Trophoblast cell (in vitro differentiated cells and primary cell): ENCODE results near the gene RNF125.

Source experiments
- DNase-seq, 2 donors: peaks; one replicate each; pipeline ENCODE4 v3.0.0-alpha.2; 2016
- H2AFZ ChIP-seq: 2 replicates; pipeline ENCODE4 v1.6.1; 2013; ENCODE audit warnings: low read length, moderate library complexity, mild to moderate bottlenecking; ENCODE audit not compliant: insufficient read depth, poor library complexity
- H2AK5ac ChIP-seq: 2 replicates; pipeline ENCODE4 v1.6.1; 2013; ENCODE audit warnings: mild to moderate bottlenecking, low read length
- H2BK120ac ChIP-seq: 2 replicates; pipeline ENCODE4 v1.6.1; 2013; ENCODE audit warnings: low read length, mild to moderate bottlenecking, moderate library complexity; ENCODE audit not compliant: insufficient read depth, poor library complexity
- H2BK12ac ChIP-seq: 2 replicates; pipeline ENCODE4 v1.6.1; 2013; ENCODE audit warnings: mild to moderate bottlenecking, low read length, moderate library complexity
- H2BK5ac ChIP-seq: 2 replicates; pipeline ENCODE4 v1.6.1; 2013; ENCODE audit warnings: low read length, low read depth, moderate library complexity, mild to moderate bottlenecking; ENCODE audit not compliant: poor library complexity
- H3K14ac ChIP-seq: 2 replicates; pipeline ENCODE4 v1.6.1; 2013; ENCODE audit warnings: mild to moderate bottlenecking, low read length
- H3K18ac ChIP-seq: 2 replicates; pipeline ENCODE4 v1.6.1; 2013; ENCODE audit warnings: mild to moderate bottlenecking, low read length
- H3K23ac ChIP-seq: 2 replicates; pipeline ENCODE4 v1.6.1; 2013; ENCODE audit warnings: low read length
- H3K27ac ChIP-seq: 2 replicates; pipeline ENCODE4 v1.5.1; 2013; ENCODE audit warnings: low read depth, mild to moderate bottlenecking, inconsistent platforms, low read length, moderate library complexity
- H3K27me3 ChIP-seq: 2 replicates; pipeline ENCODE4 v1.6.1; 2013; ENCODE audit warnings: inconsistent platforms, mild to moderate bottlenecking, low read length, moderate library complexity; ENCODE audit not compliant: insufficient read depth
- H3K36me3 ChIP-seq, 2 experiments: 1 replicate in 1 of 2; 2 replicates in 1 of 2; pipeline ENCODE4 v1.6.1; 2013; ENCODE audit warnings: low read length in 2 of 2, mild to moderate bottlenecking in 2 of 2, moderate library complexity in 1 of 2; ENCODE audit not compliant: insufficient read depth in 2 of 2, control insufficient read depth in 1 of 2
- H3K4ac ChIP-seq: 2 replicates; pipeline ENCODE4 v1.6.1; 2013; ENCODE audit warnings: low read depth, mild to moderate bottlenecking, low read length, moderate library complexity
- H3K4me1 ChIP-seq, 2 experiments: 1 replicate in 1 of 2; 2 replicates in 1 of 2; pipeline ENCODE4 v1.6.1; 2013; ENCODE audit warnings: low read length in 2 of 2, mild to moderate bottlenecking in 2 of 2, moderate library complexity in 1 of 2; ENCODE audit not compliant: insufficient read depth in 2 of 2, control insufficient read depth in 1 of 2
- H3K4me2 ChIP-seq: 2 replicates; pipeline ENCODE4 v1.6.1; 2013; ENCODE audit warnings: inconsistent platforms, mild to moderate bottlenecking, low read length, moderate library complexity
- H3K4me3 ChIP-seq: 2 replicates; pipeline ENCODE4 v1.5.1; 2013; ENCODE audit warnings: mild to moderate bottlenecking, low read depth, low read length, inconsistent platforms
- H3K79me1 ChIP-seq: one replicate; pipeline ENCODE4 v1.6.1; 2013; ENCODE audit warnings: low read length
- H3K79me2 ChIP-seq: 2 replicates; pipeline ENCODE4 v1.6.1; 2013; ENCODE audit warnings: low read length, mild to moderate bottlenecking; ENCODE audit not compliant: control insufficient read depth, insufficient read depth, poor library complexity
- H3K9ac ChIP-seq: 2 replicates; pipeline ENCODE4 v1.6.1; 2013; ENCODE audit warnings: mild to moderate bottlenecking, low read length
- H3K9me3 ChIP-seq: 2 replicates; pipeline ENCODE4 v1.6.1; 2013; ENCODE audit warnings: low read depth, mild to moderate bottlenecking, control low read depth, inconsistent platforms, low read length; ENCODE audit not compliant: insufficient read depth
- H4K12ac ChIP-seq: 2 replicates; pipeline ENCODE4 v1.6.1; 2013; ENCODE audit warnings: low read depth, mild to moderate bottlenecking, low read length, moderate library complexity
- H4K8ac ChIP-seq: 2 replicates; pipeline ENCODE4 v1.6.1; 2013; ENCODE audit warnings: low read depth, mild to moderate bottlenecking, low read length, moderate library complexity
- H4K91ac ChIP-seq: one replicate; pipeline ENCODE4 v1.6.1; 2013; ENCODE audit warnings: low read depth, mild to moderate bottlenecking, low read length, moderate library complexity
- WGBS: extraction: QIAGEN DNeasy Blood & Tissue Kit; methylation state at CpG from one replicate; pipeline ENCODE4 v1.1.7; 2013; ENCODE audit warnings: missing lambda C conversion rate; ENCODE audit not compliant: insufficient read length, insufficient coverage; ENCODE audit errors: extremely low coverage; 5-methylcytosine and 5-hydroxymethylcytosine counted together

Gene RNF125

GRCh38 chr18:31983020-31983419 lies 35.6 kb upstream of the RNF125 start:
- no peak for DNase-seq
- Histone ChIP-seq H3K4me2 (no peak overlapping the region), H3K27ac (no peak overlapping the region), H4K91ac (no peak overlapping the region), H2BK5ac (no peak overlapping the region), H3K18ac (no peak overlapping the region), H2AFZ (no peak overlapping the region), H2BK12ac (no peak overlapping the region), H3K14ac (no peak overlapping the region), H3K4me3 (no peak overlapping the region), H3K9ac (no peak overlapping the region), H2AK5ac (no peak overlapping the region), H3K23ac (peak overlapping the region; percentile 46), H4K8ac (no peak overlapping the region), H3K79me2 (no peaks in the 10 kb centered on the region), H4K12ac (no peak overlapping the region), H2BK120ac (no peak overlapping the region), H3K4ac (no peak overlapping the region), H3K27me3 (no peaks in the 10 kb centered on the region), H3K4me1 (no peaks in the 10 kb centered on the region), H3K9me3 (peaks cover 8% of the 10 kb centered on the region), H3K79me1 (no peaks in the 10 kb centered on the region), H3K36me3 (no peaks in the 10 kb centered on the region)
- WGBS: no CpG with 5 or more reads among the region's 3 CpGs

DNA sequence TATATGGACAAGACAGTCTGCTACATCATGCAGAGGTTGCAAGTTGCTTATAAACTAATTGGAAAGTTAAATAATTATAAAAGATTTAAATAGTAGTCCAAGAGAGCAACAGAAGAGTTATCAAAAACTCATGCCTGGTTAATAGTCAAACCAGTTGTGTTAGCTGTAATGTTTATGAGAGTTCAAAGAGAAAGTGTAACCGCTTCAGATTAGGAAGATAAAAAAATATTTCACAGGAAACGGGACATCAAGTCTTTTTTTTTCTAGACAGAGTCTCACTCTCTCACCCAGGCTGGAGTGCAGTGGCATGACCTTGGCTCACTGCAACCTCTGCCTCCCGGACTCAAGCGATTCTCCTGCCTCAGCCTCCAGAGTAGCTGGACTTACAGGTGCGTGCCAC lies 34.6 kb upstream of the RNF125 start:
- Histone ChIP-seq H3K79me2 (no peaks in the 10 kb centered on the region), H3K18ac (no peak overlapping the region), H3K4me3 (no peak overlapping the region), H2BK12ac (no peak overlapping the region), H3K23ac (no peak overlapping the region), H3K4ac (no peak overlapping the region), H3K27me3 (no peaks in the 10 kb centered on the region), H4K12ac (no peak overlapping the region), H3K4me2 (no peak overlapping the region), H3K9ac (no peak overlapping the region), H2BK5ac (no peak overlapping the region), H2BK120ac (no peak overlapping the region), H3K36me3 (no peaks in the 10 kb centered on the region), H3K9me3 (peaks cover 2% of the 10 kb centered on the region), H3K4me1 (no peaks in the 10 kb centered on the region), H4K91ac (no peak overlapping the region), H3K27ac (no peak overlapping the region), H3K79me1 (no peaks in the 10 kb centered on the region), H2AFZ (no peak overlapping the region), H2AK5ac (no peak overlapping the region), H4K8ac (no peak overlapping the region), H3K14ac (no peak overlapping the region)
- no peak for DNase-seq
- WGBS: no CpG with 5 or more reads among the region's 5 CpGs

DNA sequence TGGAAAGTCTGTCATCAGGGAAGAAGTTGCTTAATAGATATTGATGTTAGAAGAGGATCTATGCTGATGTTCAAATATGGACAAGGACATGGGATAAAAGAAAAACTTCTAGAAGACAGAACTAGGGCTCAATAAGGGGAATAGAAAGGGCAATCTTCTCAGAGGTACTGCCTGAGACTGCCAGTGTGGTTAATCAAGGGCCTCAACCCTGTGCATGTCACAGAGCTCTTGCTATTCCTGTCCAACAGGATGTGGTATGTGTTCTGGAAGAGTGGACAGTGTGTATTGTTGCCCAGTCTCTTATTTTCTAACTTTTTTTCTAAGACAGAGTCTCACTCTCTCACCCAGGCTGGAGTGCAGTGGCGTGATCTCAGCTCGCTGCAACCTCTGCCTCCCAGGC lies 27.8 kb upstream of the RNF125 start:
- Histone ChIP-seq H3K23ac (no peak overlapping the region), H3K27me3 (no peaks in the 10 kb centered on the region), H3K9ac (no peak overlapping the region), H3K79me2 (no peaks in the 10 kb centered on the region), H3K4me3 (no peak overlapping the region), H4K12ac (no peak overlapping the region), H4K8ac (no peak overlapping the region), H3K36me3 (no peaks in the 10 kb centered on the region), H3K27ac (no peak overlapping the region), H2BK120ac (no peak overlapping the region), H2AK5ac (no peak overlapping the region), H3K14ac (no peak overlapping the region), H3K18ac (no peak overlapping the region), H4K91ac (no peak overlapping the region), H3K4ac (no peak overlapping the region), H3K79me1 (peaks cover 1% of the 10 kb centered on the region), H3K4me2 (no peak overlapping the region), H3K9me3 (peaks cover 1% of the 10 kb centered on the region), H2BK12ac (no peak overlapping the region), H3K4me1 (peaks cover 8 to 14% of the 10 kb centered on the region in 2 experiments), H2AFZ (no peak overlapping the region), H2BK5ac (no peak overlapping the region)
- no peak for DNase-seq
- no CpG with 5 or more reads among the region's 2 CpGs for WGBS

DNA sequence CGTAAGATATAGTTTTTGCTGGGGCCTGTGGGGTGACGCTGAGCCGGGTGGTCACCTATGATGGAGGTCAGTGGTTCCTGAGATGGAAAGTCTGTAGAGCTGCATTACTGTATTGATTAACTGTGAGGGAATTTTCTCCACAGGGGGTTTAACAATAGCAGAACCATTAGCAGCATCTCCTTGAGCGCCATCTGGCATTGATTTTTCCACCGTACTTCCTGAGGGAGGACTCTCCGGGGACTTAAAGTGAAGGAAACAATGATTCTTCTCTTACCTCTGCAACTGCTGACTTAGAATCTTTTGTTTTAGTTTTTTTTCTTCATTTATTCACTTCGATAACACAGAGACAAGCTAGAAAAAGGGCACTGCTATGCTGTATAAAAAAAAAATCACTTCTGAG lies 22.6 kb upstream of the RNF125 start:
- no peak overlapping the region for H3K4me3 ChIP-seq
- no peak overlapping the region for H4K8ac ChIP-seq
- H3K4ac ChIP-seq: no peak overlapping the region
- no peaks in the 10 kb centered on the region for H3K27me3 ChIP-seq
- no peak overlapping the region for H3K4me2 ChIP-seq
- no peak overlapping the region for H3K14ac ChIP-seq
- no peak overlapping the region for H3K27ac ChIP-seq
- H2BK12ac ChIP-seq: no peak overlapping the region
- no peaks in the 10 kb centered on the region for H3K79me2 ChIP-seq
- H3K18ac ChIP-seq: no peak overlapping the region
- H3K4me1 ChIP-seq: peaks cover 5 to 11% of the 10 kb centered on the region in 2 experiments
- H4K91ac ChIP-seq: no peak overlapping the region
- no peak overlapping the region for H2AK5ac ChIP-seq
- H3K36me3 ChIP-seq: no peaks in the 10 kb centered on the region
- H2BK5ac ChIP-seq: no peak overlapping the region
- peaks cover 1% of the 10 kb centered on the region for H3K79me1 ChIP-seq
- no peak overlapping the region for H2AFZ ChIP-seq
- H2BK120ac ChIP-seq: no peak overlapping the region
- H3K9ac ChIP-seq: no peak overlapping the region
- H3K23ac ChIP-seq: no peak overlapping the region
- no peak overlapping the region for H4K12ac ChIP-seq
- no CpG with 5 or more reads among the region's 7 CpGs for WGBS
- DNase-seq: no peak
- peaks cover 1% of the 10 kb centered on the region for H3K9me3 ChIP-seq
